ENCODE measurements around the gene AFF1.

The AFF1 gene

GRCh38 chr4:87019898-87020297 is 85.1 kb downstream of the AFF1 start:
- no peak for TF ChIP-seq CTCF (IDR thresholded peaks at IDR 0.05; ENCODE audit: low read depth, low read length, missing control alignments)
- in situ Hi-C loops (cut with HindIII; ENCODE audit: low sequenced_read_pairs): no loop called here
- no peak overlapping the region for H3K4me3 ChIP-seq (ENCODE audit: low read depth, low read length)
- no peak for DNase-seq (ENCODE audit: low read depth)

- DNase-seq (ENCODE audit: low read depth): no peak
- in situ Hi-C loops (cut with HindIII; ENCODE audit: low sequenced_read_pairs): no loop called here
- no peak for TF ChIP-seq CTCF (IDR thresholded peaks at IDR 0.05; ENCODE audit: low read depth, low read length, missing control alignments)
- no peak overlapping the region for H3K4me3 ChIP-seq (ENCODE audit: low read depth, low read length)
These were observed 89.4 kb downstream of the AFF1 start for GRCh38 chr4:87024201-87024600.

- in situ Hi-C loops (cut with HindIII; ENCODE audit: low sequenced_read_pairs): no loop called here
- no peak for DNase-seq (ENCODE audit: low read depth)
- TF ChIP-seq CTCF (IDR thresholded peaks at IDR 0.05; ENCODE audit: low read depth, low read length, missing control alignments): no peak
- H3K4me3 ChIP-seq (ENCODE audit: low read depth, low read length): no peak overlapping the region
These were observed 90.3 kb downstream of the AFF1 start for GRCh38 chr4:87025023-87025613.

DNA sequence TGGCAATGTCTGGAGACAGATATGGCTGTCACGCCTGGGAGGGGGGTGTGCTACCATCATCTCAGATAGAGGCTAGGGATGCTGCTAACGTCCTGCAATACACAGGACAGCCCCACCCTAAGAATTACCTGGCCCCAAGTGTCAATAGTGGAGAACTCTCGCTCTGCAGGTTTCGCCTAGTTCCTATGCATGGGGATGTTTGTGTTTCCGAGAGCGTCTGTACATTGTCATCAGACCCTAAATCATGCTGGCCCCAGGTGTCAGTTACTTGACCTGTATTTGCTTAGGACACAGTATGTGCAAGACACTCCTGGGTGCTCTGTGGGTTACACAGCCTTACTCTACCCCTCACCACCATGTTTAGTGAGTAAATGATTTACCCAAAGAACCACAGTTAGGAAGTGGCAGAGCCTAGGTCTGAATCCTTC is 90.8 kb downstream of the AFF1 start:
- in situ Hi-C loops (cut with HindIII; ENCODE audit: low sequenced_read_pairs): no loop called here
- DNase-seq (ENCODE audit: low read depth): no peak

DNA sequence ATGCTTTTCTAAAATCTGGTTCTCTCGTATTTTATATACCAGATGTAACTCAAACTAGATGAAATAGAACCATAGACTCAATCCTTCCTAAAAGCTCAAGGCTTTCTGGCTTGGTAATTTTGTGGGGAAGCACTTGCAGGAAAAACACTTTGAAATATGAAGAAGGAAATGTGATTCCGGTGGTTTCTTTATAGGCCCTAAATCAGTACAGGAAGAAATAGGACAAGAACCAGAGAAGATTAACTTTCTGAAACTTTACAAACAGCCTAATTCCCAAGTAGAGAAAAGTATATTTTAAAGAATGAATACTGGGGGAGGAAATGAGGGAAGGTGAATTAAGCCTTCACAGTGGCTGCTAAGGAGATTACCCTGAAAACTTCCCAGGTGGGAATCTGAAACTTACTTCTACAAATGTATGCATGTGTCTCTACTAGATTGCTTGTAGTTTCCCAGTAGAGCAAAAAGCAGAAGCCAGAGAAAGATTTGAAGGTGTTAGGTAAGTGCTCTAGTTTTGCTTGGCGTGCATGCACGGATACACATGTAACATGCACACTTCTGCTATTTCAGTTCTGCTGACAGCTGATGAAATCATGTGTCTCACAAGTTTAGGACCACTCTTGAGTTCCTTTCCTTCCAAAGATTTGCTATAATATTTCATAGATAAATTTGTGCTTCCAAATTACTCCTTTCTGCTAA is 92.1 kb downstream of the AFF1 start:
- in situ Hi-C loops (cut with HindIII; ENCODE audit: low sequenced_read_pairs): no loop called here
- no peak for TF ChIP-seq CTCF (IDR thresholded peaks at IDR 0.05; ENCODE audit: low read depth, low read length, missing control alignments)
- DNase-seq (ENCODE audit: low read depth): no peak
- H3K4me3 ChIP-seq (ENCODE audit: low read depth, low read length): no peak overlapping the region

More for the DNA sequence above, 90.8 kb downstream of the AFF1 start:
- H3K4me3 ChIP-seq (ENCODE audit: low read depth, low read length): no peak overlapping the region
- TF ChIP-seq CTCF (IDR thresholded peaks at IDR 0.05; ENCODE audit: low read depth, low read length, missing control alignments): no peak

- in situ Hi-C loops (cut with HindIII; ENCODE audit: low sequenced_read_pairs): no loop called here
- no peak for DNase-seq (ENCODE audit: low read depth)
- no peak overlapping the region for H3K4me3 ChIP-seq (ENCODE audit: low read depth, low read length)
- no peak for TF ChIP-seq CTCF (IDR thresholded peaks at IDR 0.05; ENCODE audit: low read depth, low read length, missing control alignments)
These were observed 94.5 kb downstream of the AFF1 start for GRCh38 chr4:87029356-87029755.

Measured in astrocyte of the cerebellum (primary cell).